ENCODE results near the gene SGCB.

DNA sequence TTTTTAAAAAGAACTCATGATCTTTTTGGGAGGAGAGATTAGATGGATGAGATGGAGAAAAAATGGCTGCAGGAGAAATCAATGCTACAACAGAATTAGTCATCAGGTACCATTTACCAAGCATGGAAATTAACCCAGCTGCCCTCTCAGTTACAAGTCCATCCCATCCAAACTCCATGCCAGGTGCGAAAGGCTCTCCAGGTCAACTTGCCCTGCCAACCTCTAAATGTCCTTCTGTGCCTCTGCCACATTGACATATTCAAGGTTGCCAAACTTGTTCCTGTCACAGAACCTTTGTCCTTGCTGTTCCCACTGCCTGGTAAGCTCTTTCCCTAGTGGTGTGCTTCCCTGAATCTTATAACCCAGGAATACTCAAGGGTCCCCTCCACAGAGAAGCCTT, 20.2 kb upstream of the SGCB start:
- TF ChIP-seq, protein P1, sequence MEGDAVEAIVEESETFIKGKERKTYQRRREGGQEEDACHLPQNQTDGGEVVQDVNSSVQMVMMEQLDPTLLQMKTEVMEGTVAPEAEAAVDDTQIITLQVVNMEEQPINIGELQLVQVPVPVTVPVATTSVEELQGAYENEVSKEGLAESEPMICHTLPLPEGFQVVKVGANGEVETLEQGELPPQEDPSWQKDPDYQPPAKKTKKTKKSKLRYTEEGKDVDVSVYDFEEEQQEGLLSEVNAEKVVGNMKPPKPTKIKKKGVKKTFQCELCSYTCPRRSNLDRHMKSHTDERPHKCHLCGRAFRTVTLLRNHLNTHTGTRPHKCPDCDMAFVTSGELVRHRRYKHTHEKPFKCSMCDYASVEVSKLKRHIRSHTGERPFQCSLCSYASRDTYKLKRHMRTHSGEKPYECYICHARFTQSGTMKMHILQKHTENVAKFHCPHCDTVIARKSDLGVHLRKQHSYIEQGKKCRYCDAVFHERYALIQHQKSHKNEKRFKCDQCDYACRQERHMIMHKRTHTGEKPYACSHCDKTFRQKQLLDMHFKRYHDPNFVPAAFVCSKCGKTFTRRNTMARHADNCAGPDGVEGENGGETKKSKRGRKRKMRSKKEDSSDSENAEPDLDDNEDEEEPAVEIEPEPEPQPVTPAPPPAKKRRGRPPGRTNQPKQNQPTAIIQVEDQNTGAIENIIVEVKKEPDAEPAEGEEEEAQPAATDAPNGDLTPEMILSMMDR (conservative IDR thresholded peaks at IDR 0.05 in 1 of 2, IDR thresholded peaks at IDR 0.05 in 1 of 2; ENCODE audit: low read depth in 1 of 2, low read length in 2 of 2): no peak
- TF ChIP-seq EZH2 (IDR thresholded peaks at IDR 0.05; ENCODE audit: low read length, missing control alignments): no peak

Measured in fibroblast of lung (primary cell).